ENCODE results near the gene KPTN. TPM values are rescaled to one million over a fixed set of nuclear protein-coding genes. Genes with fewer than 3 reads are reported as not detected.

KPTN gene
- total and polyA plus RNA-seq, 7 donors, result 3.8 to 21.5 (median 8.2) TPM

DNA sequence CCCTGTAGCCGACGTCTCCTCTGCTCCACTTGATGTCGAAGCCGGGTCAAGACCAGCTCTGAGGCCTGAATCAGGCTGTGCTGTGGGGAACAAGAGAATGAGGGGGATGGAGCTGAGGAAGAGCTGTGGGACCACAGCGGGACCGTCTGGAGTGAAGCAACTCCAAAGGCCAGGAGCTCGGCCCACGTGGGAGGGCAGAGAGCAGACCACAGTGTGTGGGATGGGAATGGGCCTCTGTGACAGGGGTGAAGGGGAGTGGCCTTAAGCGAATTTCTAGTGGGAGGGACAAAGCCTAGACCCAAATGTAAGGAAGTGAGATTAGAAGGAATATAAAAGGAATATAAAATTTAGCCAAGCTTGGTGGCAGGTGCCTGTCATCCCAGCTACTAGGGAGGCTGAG is 8.6 kb downstream of the KPTN start:
- no peak for ATAC-seq
- DNase-seq, result peak in 1 of 2 donors; percentile 6
- 81 to 87% (median 82%) methylated on average over 9 of the region's 9 CpGs for WGBS, 3 donors
- H3K27me3 ChIP-seq (ENCODE audit: insufficient read depth in 3 of 3, low read length in 2 of 3), result peaks cover 0 to 25% (median 4%) of the 10 kb centered on the region in 3 donors
- intact Hi-C loops (cut with DNase I), result no loop called here
- TF ChIP-seq, protein P1, sequence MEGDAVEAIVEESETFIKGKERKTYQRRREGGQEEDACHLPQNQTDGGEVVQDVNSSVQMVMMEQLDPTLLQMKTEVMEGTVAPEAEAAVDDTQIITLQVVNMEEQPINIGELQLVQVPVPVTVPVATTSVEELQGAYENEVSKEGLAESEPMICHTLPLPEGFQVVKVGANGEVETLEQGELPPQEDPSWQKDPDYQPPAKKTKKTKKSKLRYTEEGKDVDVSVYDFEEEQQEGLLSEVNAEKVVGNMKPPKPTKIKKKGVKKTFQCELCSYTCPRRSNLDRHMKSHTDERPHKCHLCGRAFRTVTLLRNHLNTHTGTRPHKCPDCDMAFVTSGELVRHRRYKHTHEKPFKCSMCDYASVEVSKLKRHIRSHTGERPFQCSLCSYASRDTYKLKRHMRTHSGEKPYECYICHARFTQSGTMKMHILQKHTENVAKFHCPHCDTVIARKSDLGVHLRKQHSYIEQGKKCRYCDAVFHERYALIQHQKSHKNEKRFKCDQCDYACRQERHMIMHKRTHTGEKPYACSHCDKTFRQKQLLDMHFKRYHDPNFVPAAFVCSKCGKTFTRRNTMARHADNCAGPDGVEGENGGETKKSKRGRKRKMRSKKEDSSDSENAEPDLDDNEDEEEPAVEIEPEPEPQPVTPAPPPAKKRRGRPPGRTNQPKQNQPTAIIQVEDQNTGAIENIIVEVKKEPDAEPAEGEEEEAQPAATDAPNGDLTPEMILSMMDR (IDR thresholded peaks at IDR 0.05), result no peak
- no peak overlapping the region for H3K4me3 ChIP-seq
- no peaks in the 10 kb centered on the region for H3K9me3 ChIP-seq
- no peaks in the 10 kb centered on the region for H3K36me3 ChIP-seq (ENCODE audit: insufficient read depth in 1 of 2, low read depth in 1 of 2)
- no peak overlapping the region for H3K27ac ChIP-seq
- H3K4me1 ChIP-seq, result no peaks in the 10 kb centered on the region

DNA sequence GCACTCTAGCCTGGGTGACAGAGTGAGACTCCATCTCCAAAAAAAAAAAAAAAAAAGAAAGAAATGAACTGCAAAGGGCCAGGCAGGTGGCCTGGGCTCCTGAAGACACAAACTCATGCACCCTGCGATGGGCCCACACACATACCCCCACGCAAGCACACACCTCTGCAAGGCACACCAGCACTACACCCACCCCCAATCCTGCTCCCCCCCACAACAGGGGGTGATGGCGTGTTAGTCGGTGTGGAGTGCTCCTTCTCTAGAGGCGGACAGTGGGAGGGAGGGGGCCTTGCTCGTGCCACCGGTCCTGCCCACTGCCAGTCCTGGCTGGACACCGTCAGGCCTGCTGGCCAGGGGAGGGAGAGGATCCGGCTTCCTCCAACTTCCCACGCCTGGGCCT is 10.7 kb downstream of the KPTN start:
- WGBS, 3 donors, result 59 to 67% (median 64%) methylated on average over 9 to 10 of the region's 10 CpGs

DNA sequence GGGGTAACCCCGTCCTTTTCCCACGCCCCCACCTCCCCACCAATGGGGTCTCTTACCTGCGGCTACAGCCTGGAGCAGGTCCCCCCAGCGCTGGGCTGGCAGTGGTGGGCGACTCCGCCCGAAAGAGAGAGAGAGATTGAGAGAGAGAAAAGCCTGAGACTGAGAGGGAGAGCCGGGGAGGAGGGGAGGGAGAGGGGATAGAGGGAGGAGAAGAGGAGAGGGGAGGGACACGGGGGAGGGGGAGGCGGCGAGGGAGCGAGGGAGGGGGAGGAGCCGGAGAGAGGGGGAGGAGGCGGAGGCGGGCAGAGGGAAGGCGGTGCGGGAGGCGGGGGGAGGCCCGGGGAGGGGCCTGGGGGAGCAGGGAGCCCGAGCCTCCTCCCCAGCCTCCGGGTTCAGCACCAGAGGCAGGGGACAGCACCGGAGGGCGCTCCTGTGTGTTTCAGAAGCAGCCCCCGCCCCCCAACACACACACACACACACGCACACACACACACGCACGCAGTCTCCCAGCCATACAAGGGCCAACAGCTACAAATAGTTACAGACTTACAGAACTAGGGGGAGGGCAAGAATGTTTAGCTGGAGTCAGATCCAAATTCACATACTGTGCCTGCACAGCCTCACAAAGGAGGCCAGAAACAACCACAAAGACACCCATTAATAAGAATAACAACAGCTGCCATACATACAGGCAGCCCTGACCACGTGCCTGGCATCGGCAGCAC is 12.1 kb downstream of the KPTN start, which contains the start of gene SLC8A2:
TSS of gene SLC8A2 (minus strand) at position 161 of the 725 bp plus-strand sequence. CDS start 5,490 bp downstream, outside the sequence.
- Histone ChIP-seq H3K9me3 (no peaks in the 10 kb centered on the region), H3K27me3 (ENCODE audit: insufficient read depth in 3 of 3, low read length in 2 of 3) (peaks cover 0 to 49% (median 17%) of the 10 kb centered on the region in 3 donors), H3K4me1 (no peaks in the 10 kb centered on the region), H3K36me3 (ENCODE audit: insufficient read depth in 1 of 2, low read depth in 1 of 2) (no peaks in the 10 kb centered on the region), H3K4me3 (peak within 1 kb of the TSS; percentile 18), H3K27ac (no peak within 1 kb of the TSS)
- WGBS, 3 donors, result 3 to 5% (median 5%) methylated on average over 18 to 26 of the region's 29 CpGs
- intact Hi-C loops (cut with DNase I), result no loop called here
- ATAC-seq, result peak in 3 of 4 donors; percentile 36 to 43 (median 38)
- TF ChIP-seq, protein P1 (IDR thresholded peaks at IDR 0.05), result no peak
- peak; percentile 43 to 69 for DNase-seq

More for the DNA sequence above, 10.7 kb downstream of the KPTN start:
- H3K27ac ChIP-seq, result no peak overlapping the region
- no peak overlapping the region for H3K4me3 ChIP-seq
- TF ChIP-seq, protein P1 (IDR thresholded peaks at IDR 0.05), result no peak
- no peak for ATAC-seq
- H3K27me3 ChIP-seq (ENCODE audit: insufficient read depth in 3 of 3, low read length in 2 of 3), result peaks cover 0 to 40% (median 10%) of the 10 kb centered on the region in 3 donors
- no peaks in the 10 kb centered on the region for H3K36me3 ChIP-seq (ENCODE audit: insufficient read depth in 1 of 2, low read depth in 1 of 2)
- H3K4me1 ChIP-seq, result no peaks in the 10 kb centered on the region
- intact Hi-C loops (cut with DNase I), result no loop called here
- H3K9me3 ChIP-seq, result no peaks in the 10 kb centered on the region
- DNase-seq, result peak in 1 of 2 donors; percentile 8

DNA sequence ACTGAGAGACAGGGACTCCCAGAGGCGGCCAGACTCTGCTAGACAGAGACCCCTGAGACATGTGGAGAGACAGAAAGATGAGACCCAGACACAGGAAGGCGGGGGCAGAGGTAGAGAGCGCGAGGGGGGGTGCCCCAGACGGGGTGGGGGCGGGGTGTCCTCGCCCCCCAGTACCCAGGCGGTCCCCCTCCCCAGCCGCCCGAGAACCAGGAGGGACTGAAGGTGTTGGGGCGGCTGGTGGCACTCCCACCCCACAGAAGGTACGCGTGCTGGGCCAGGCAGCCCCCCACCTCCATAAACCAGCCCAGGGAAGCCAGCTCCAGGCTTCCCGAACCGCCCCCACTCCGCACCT is 12.7 kb downstream of the KPTN start:
- ATAC-seq, result peak in 1 of 4 donors; percentile 15
- intact Hi-C loops (cut with DNase I), result no loop called here
- 3 to 9% (median 4%) methylated on average over 6 to 16 of the region's 16 CpGs for WGBS, 3 donors
- H3K4me3 ChIP-seq, result no peak overlapping the region
- H3K36me3 ChIP-seq (ENCODE audit: insufficient read depth in 1 of 2, low read depth in 1 of 2), result no peaks in the 10 kb centered on the region
- H3K9me3 ChIP-seq, result no peaks in the 10 kb centered on the region
- peak in 1 of 2 donors; percentile 38 for DNase-seq
- no peak overlapping the region for H3K27ac ChIP-seq
- H3K4me1 ChIP-seq, result no peaks in the 10 kb centered on the region
- H3K27me3 ChIP-seq (ENCODE audit: insufficient read depth in 3 of 3, low read length in 2 of 3), result peaks cover 0 to 50% (median 17%) of the 10 kb centered on the region in 3 donors
- TF ChIP-seq, protein P1 (IDR thresholded peaks at IDR 0.05), result no peak
